MM.1S (cell line): ENCODE results near the gene TNP1.

ENCODE experiments used
- DNase-seq: peaks from one replicate; pipeline ENCODE4 v3.0.0-alpha.2; 2015
- H2AFZ ChIP-seq: fragments of 300-600 bp; sonication (generic); 2 replicates; pipeline ENCODE4 v1.6.0; 2016; ENCODE audit warnings: antibody characterized with exemption, low read length
- H3F3A ChIP-seq: fragments of 300-600 bp; sonication (generic); 2 replicates; pipeline ENCODE4 v1.6.1; 2016; ENCODE audit warnings: mild to moderate bottlenecking, antibody characterized with exemption, low read length, moderate library complexity, mixed read lengths; ENCODE audit not compliant: insufficient read depth
- H3K27ac ChIP-seq: fragments of 300-600 bp; sonication (generic); 2 replicates; pipeline ENCODE4 v1.5.1; 2016; ENCODE audit warnings: mild to moderate bottlenecking, low read length
- H3K27me3 ChIP-seq: fragments of 300-600 bp; sonication (generic); replicated peaks from 2 replicates; pipeline ENCODE4 v1.6.0; 2016; ENCODE audit warnings: low read length; ENCODE audit not compliant: insufficient read depth
- H3K36me3 ChIP-seq: fragments of 300-600 bp; sonication (generic); replicated peaks from 2 replicates; pipeline ENCODE4 v1.6.1; 2016; ENCODE audit warnings: mild to moderate bottlenecking, low read length, mixed read lengths; ENCODE audit not compliant: insufficient read depth
- H3K4me1 ChIP-seq: fragments of 300-600 bp; sonication (generic); 2 replicates; pipeline ENCODE4 v1.6.1; 2016; ENCODE audit warnings: low read length, mixed read lengths
- H3K4me2 ChIP-seq: fragments of 300-600 bp; sonication (generic); 2 replicates; pipeline ENCODE4 v1.6.0; 2016; ENCODE audit warnings: low read depth, low read length
- H3K4me3 ChIP-seq: fragments of 300-600 bp; sonication (generic); 2 replicates; pipeline ENCODE4 v1.5.1; 2016; ENCODE audit warnings: low read length, mixed read lengths
- H3K79me2 ChIP-seq: fragments of 300-600 bp; sonication (generic); 2 replicates; pipeline ENCODE4 v1.6.1; 2016; ENCODE audit warnings: mixed run types, low read length, mixed read lengths
- H3K9ac ChIP-seq: fragments of 300-600 bp; sonication (generic); 2 replicates; pipeline ENCODE4 v1.6.1; 2016; ENCODE audit warnings: low read length, mixed read lengths
- H3K9me2 ChIP-seq: fragments of 300-600 bp; sonication (generic); replicated peaks from 2 replicates; pipeline ENCODE4 v1.6.1; 2016; ENCODE audit warnings: mild to moderate bottlenecking, low read length, mixed read lengths; ENCODE audit not compliant: insufficient read depth
- H3K9me3 ChIP-seq: fragments of 300-600 bp; sonication (generic); replicated peaks from 2 replicates; pipeline ENCODE4 v1.6.1; 2016; ENCODE audit warnings: mild to moderate bottlenecking, low read length, mixed read lengths; ENCODE audit not compliant: insufficient read depth
- H4K20me1 ChIP-seq: fragments of 300-600 bp; sonication (generic); 2 replicates; pipeline ENCODE4 v1.6.1; 2016; ENCODE audit warnings: mild to moderate bottlenecking, low read length, moderate library complexity, mixed read lengths; ENCODE audit not compliant: insufficient read depth
- CTCF ChIP-seq: fragments of 300-600 bp; sonication (generic); IDR thresholded peaks from 2 replicates; pipeline ENCODE4 v1.5.1; 2016; ENCODE audit warnings: antibody characterized with exemption, low read length, mixed read lengths
- EZH2 ChIP-seq: fragments of 300-600 bp; sonication (generic); optimal IDR thresholded peaks from 2 replicates; pipeline ENCODE3; 2017; ENCODE audit warnings: low read depth, mild to moderate bottlenecking, antibody characterized with exemption, low read length, mixed read lengths
- EZH2phosphoT487 ChIP-seq: fragments of 300-600 bp; sonication (generic); IDR thresholded peaks from 2 replicates; pipeline ENCODE4 v1.6.1; 2018; ENCODE audit warnings: antibody characterized with exemption, low read length

Gene TNP1

GRCh38 chr2:216890138-216890537 lies 30.3 kb upstream of the TNP1 start:
- no peak overlapping the region for H3K27ac ChIP-seq
- no peak overlapping the region for H3K9ac ChIP-seq

GRCh38 chr2:216888887-216889622 lies 29.2 kb upstream of the TNP1 start:
- H3K4me3 ChIP-seq: no peak overlapping the region
- H3K27ac ChIP-seq: no peak overlapping the region
- no peaks in the 10 kb centered on the region for H3K9me2 ChIP-seq
- no peaks in the 10 kb centered on the region for H3K36me3 ChIP-seq
- H3K27me3 ChIP-seq: no peaks in the 10 kb centered on the region
- H3K9me3 ChIP-seq: no peaks in the 10 kb centered on the region
- H3K79me2 ChIP-seq: no peaks in the 10 kb centered on the region
- no peaks in the 10 kb centered on the region for H4K20me1 ChIP-seq
- no peak overlapping the region for H2AFZ ChIP-seq
- TF ChIP-seq EZH2phosphoT487 (no peak), EZH2 (no peak), CTCF (no peak)
- H3K9ac ChIP-seq: no peak overlapping the region
- no peaks in the 10 kb centered on the region for H3F3A ChIP-seq
- H3K4me1 ChIP-seq: no peaks in the 10 kb centered on the region
- no peak for DNase-seq
- H3K4me2 ChIP-seq: no peak overlapping the region

More at GRCh38 chr2:216890138-216890537, 30.3 kb upstream of the TNP1 start:
- Histone ChIP-seq H3K36me3 (no peaks in the 10 kb centered on the region), H3K4me3 (no peak overlapping the region), H3K9me3 (no peaks in the 10 kb centered on the region), H3K4me2 (no peak overlapping the region), H3K9me2 (no peaks in the 10 kb centered on the region), H3K27me3 (no peaks in the 10 kb centered on the region), H4K20me1 (no peaks in the 10 kb centered on the region), H3K79me2 (no peaks in the 10 kb centered on the region), H2AFZ (no peak overlapping the region), H3F3A (no peaks in the 10 kb centered on the region), H3K4me1 (no peaks in the 10 kb centered on the region)
- TF ChIP-seq CTCF: no peak
- TF ChIP-seq EZH2phosphoT487: no peak
- TF ChIP-seq EZH2: no peak
- DNase-seq: no peak

GRCh38 chr2:216888081-216888480 lies 28.2 kb upstream of the TNP1 start:
- H3K27ac ChIP-seq: no peak overlapping the region
- H3K36me3 ChIP-seq: no peaks in the 10 kb centered on the region
- H3K4me1 ChIP-seq: no peaks in the 10 kb centered on the region
- no peak overlapping the region for H3K4me3 ChIP-seq
- no peaks in the 10 kb centered on the region for H3K9me3 ChIP-seq
- TF ChIP-seq EZH2 (no peak), CTCF (no peak), EZH2phosphoT487 (no peak)
- no peak overlapping the region for H2AFZ ChIP-seq
- H3K27me3 ChIP-seq: no peaks in the 10 kb centered on the region
- no peaks in the 10 kb centered on the region for H3K79me2 ChIP-seq
- no peak overlapping the region for H3K9ac ChIP-seq
- H4K20me1 ChIP-seq: no peaks in the 10 kb centered on the region
- DNase-seq: no peak
- H3K9me2 ChIP-seq: no peaks in the 10 kb centered on the region
- no peak overlapping the region for H3K4me2 ChIP-seq
- no peaks in the 10 kb centered on the region for H3F3A ChIP-seq
